ENCODE results near the gene EIF4A3.
"Not testable (repeated sequence)": the region's sequence is repeated elsewhere in the genome, so short reads cannot be mapped to it uniquely, and the experiment has no call there.

The EIF4A3 gene

GRCh38 chr17:80169784-80170500, 23.0 kb upstream of the EIF4A3 start, which contains the start of gene CARD14:
CARD14 (plus strand) TSS chr17:80170030; CDS start chr17:80181439, 11,409 bp downstream.
- DNase-seq: no peak

DNA sequence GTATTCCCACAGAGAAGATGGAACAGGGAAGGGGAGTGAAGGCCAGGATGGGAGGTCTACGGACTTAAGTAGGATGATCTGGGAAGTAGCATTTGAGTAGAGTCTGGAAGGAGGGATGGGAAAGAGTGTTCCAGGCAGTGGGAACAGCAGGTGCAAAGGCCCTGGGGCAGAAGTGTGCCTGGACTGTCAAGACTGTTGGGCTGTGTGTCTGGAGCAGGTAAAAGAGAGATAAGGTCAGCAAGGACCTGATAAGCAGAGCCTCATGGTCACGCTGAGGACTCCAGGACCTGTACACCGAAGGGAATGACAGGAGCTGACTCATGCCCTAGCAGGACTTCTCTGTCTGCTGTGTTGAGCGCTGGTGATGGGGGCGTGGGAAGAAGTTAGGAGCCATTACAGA, 22.2 kb upstream of the EIF4A3 start:
- no peak for DNase-seq

GRCh38 chr17:80168371-80168770, 21.4 kb upstream of the EIF4A3 start:
- no peak for DNase-seq

DNA sequence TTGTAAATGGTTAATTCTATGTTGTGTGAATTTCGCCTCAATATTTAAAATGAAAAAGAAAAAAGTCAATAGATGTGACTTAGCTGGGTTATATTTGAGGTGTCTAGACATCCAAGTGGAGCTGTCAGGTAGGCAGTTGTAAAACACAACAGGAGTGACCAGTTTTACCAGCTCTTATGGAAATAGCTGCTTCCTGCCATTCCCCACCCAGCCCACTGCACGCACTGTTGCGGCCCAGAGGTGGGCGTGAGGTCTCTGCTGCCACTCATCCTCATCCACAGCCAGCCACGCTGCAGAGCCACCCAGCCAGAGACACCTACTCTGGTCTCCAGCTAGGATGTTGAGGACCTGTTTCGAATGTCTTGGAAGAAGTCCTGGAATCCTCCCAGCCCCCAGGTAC, 19.5 kb upstream of the EIF4A3 start:
- DNase-seq: no peak

GRCh38 chr17:80164185-80164584, 17.3 kb upstream of the EIF4A3 start:
- no peak for DNase-seq

GRCh38 chr17:80163336-80163735, 16.4 kb upstream of the EIF4A3 start:
- DNase-seq: no peak

- no peak for DNase-seq
Measured at GRCh38 chr17:80160536-80160935, 13.6 kb upstream of the EIF4A3 start.

GRCh38 chr17:80158846-80159245, 11.9 kb upstream of the EIF4A3 start:
- no peak for DNase-seq

DNA sequence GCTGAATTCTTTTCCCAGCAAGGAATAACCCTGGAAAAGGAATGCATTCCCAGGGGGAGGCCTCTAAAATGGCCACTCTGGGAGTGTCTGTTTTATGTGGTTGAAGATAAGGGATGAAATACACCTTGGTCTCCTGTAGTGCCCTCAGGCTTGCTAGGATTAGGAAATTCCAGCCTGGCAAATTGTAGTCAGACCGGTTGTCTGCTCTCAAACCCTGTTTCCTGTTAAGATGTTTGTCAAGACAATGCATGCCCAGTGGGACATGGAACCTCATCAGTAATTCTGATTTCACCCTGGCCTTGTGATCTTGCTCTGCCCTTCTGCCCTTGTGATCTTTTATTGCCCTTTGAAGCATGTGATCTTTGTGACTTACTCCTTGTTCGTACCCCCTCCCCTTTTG, 8.7 kb upstream of the EIF4A3 start:
- not testable (repeated sequence) for DNase-seq

- no peak for DNase-seq
Measured at GRCh38 chr17:80154166-80154565, 7.2 kb upstream of the EIF4A3 start.

GRCh38 chr17:80153004-80153403, 6.1 kb upstream of the EIF4A3 start:
- no peak for DNase-seq

- DNase-seq: peak; percentile 17
Measured at GRCh38 chr17:80152081-80152702, 5.3 kb upstream of the EIF4A3 start.

- no peak for DNase-seq
Measured at GRCh38 chr17:80151333-80151732, 4.4 kb upstream of the EIF4A3 start.

DNA sequence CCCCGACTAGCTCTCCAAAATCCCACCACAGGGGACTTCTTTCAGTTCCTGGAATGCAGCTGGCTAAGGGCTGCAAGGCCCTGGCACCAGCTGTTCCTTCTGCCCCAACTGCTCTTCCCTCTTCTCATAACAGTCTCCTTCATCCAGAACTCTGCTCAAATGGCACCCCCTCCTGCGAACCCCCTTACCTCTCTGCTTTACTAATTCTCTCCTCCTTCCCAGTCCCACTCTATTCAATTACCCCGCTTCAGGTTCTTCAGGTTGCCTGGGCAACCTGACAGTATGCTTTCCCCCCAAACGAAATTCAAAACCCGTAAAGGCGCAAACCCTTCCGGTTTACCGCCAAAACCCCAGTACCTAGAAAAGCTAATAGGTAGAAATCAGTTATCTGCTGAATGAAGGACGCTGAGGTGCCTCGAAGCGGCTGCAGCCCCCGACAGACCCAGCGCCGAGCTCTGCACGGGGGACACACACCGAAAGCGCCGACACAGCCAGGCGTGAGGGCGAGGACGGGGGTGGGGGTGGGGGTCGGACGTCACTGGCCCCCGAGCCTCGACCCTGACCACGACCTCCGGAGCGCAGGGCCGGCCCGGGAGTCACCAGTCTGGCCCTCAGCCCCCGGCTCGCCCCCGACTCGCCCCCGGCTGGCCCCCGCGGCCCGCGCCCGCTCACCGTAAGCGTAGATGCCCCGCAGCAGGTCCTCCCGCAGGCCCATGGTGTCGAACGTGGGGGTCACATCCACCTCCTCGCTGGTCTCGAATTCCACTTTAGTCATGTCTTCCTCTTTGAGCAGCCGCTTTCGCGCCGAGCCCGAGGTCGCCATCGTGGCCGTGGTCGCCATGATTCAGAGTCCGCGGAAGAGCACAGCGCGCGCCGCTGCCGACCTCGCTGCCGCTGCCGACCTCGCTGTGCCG, 550 bp downstream of the EIF4A3 start:
- DNase-seq: peak; percentile 40

GRCh38 chr17:80145076-80146075, 1.6 kb downstream of the EIF4A3 start:
- DNase-seq: peak; percentile 43

DNA sequence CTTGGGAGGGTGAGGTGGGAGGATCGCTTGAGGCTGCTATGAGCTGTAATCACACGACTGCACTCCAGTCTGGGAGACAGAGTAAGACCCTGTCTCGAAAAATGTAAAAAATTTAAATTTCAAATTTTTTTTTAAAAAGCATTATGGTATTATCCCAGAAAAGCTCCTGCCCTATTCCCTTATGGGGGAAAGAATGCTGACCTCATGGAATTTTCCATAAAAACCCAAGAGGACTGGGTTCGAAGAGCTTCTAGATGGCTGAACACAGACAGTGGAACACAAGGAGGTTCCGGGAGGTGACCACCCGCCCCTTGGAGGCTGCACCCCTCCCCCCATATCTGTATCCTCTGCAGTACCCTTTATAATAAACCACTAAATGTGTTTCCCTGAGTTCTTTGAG, 4.0 kb downstream of the EIF4A3 start:
- no peak for DNase-seq

DNA sequence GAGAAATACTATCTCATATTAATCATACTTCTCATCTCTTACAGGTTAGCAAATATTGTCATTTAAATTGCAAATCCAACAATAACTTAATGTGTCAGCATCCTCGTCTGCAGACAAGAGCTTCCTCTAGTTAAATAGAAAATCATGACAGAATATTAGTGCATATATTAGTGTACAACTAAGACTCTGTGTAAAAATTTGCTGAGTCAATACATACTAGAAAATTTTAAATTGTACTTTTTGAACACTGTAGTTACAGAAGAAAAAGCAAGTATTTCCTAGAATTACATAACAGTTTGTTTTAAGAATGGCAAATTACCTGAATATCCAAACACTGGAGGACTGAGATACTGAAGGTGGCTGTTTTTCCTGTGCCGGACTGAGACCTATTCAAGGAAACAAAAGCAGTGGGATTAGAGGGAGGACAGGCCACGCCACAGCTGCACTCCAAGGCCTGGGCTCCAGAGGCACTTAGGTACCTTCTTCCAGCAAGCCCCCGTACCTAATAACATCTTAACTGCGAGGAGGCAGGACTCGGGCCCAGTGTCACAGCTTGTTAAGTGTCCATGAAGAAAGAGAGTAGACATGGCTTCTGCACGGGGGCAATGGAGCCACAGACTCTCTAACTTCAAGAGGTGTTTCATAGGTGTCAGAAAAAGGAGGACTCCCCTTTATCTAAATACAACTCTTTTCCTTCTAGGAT, 5.3 kb downstream of the EIF4A3 start:
- no peak for DNase-seq

DNA sequence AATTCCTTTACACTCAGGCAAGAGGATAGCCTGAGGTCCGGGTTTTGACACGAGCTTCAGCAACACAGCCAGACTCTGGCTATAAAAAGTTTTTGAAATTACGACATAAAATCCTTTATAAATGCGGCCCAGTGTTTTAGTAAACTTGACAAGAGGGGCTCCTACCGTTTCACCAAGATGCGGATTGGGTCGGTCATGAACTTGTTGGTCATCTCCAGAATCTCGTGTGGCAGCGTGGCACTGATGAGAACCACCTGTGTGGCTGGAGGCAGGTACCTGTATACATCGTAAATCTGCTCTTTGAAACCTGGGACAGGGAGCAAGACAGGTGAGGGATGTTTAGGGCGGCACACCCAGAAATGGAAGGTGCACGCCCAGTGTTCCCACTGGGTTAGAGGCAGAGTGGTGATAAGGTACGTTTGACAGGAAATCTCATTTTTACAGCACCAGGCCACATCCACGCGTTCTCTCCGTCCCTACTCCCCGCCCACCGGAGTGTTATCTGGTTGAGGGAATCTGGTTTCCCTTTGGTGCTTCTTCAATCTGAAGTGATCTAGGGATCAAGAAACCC, 8.0 kb downstream of the EIF4A3 start:
- no peak for DNase-seq

DNA sequence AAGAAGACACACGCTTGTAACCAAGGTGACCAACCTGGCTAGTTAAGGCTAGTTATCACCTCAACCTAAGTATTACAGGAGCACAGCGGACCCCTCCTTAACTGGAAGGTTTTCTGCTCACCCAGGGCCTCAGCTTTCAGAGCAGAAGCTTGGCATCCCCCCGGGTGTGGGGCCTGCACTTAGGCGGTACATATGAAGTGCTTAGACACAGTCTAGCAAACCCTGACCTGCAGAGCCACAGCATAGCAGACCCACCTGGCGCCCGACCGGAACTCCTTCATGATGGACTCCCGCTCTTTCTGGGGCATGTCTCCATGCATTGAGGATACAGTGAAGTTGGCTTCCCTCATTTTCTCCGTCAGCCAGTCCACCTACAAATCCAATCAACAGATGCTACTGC, 9.8 kb downstream of the EIF4A3 start:
- DNase-seq: no peak

DNA sequence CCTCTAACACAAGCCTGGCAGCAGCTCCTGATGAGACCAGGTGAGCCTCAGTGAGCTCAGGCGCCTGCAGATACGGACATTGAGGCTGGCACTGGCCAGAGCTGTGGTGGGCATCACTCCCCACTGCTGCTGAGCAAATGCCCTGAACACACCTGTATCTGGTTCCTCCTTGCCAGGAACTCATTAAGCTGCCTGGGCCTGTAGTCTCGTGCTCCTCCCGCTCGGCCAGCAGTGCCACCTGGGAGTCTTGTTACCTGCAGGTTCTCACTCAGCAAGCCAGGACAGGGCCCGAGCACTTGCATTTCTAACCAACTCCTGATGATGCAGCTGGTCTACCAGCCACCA, 13.3 kb downstream of the EIF4A3 start:
- no peak for DNase-seq

DNA sequence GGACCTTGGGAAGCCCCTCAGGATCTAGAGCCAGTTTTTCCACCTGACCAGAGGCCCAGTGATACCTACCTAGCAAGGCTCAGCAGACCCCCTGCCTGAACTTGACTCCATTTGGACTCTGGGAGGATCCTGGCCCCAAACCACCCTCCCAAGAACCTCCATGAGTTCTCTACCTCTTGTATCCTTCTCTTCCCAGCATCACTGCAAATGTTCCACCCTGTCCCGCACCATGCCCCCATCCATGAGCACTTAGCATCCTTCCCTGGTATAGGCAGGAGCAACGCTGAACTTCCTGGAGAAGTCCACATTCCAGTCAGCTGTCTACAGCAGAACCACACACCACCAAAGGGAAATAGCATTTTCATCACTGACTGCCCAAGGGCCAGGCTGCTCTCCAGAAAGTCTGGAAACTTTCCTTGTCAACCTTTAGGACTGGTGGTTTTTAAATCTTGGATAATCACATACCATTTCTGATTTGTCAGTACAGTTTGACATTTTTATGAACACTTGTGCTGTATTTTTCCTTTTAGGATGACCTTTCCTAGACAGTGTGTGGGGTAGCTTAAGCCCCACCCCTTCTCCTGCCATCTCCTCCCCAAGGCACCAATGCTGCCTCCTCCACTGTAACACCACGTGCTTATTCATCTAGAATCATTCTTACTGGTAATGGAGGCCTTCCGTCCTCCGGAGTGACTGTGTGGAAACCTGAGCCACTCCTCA, 13.9 kb downstream of the EIF4A3 start:
- no peak for DNase-seq

All from activated CD4-positive, alpha-beta T cell treated with anti-CD3 and anti-CD28 coated beads, Interleukin-10, Interleukin-2, amounts not matched to agents 100 ng/mL and 50 ng/mL, durations not matched to agents 16 hours and 8 hours (primary cell).